GM12875 (cell line): ENCODE measurements around the gene ZBTB12.
"Not testable (repeated sequence)": the region's sequence is repeated elsewhere in the genome, so short reads cannot be mapped to it uniquely, and the experiment has no call there.

Experiments used
- H3K4me3 ChIP-seq: one replicate; pipeline ENCODE4 v1.5.1; 2011; ENCODE audit warnings: low read depth, low read length, control low read depth
- TF ChIP-seq, protein P1 (sequence below): IDR thresholded peaks from 2 replicates; pipeline ENCODE4 v1.5.1; 2011; ENCODE audit warnings: low read depth, mild to moderate bottlenecking, control low read depth, inconsistent platforms, low read length, moderate library complexity, borderline replicate concordance; ENCODE audit not compliant: insufficient read depth

ZBTB12 gene

DNA sequence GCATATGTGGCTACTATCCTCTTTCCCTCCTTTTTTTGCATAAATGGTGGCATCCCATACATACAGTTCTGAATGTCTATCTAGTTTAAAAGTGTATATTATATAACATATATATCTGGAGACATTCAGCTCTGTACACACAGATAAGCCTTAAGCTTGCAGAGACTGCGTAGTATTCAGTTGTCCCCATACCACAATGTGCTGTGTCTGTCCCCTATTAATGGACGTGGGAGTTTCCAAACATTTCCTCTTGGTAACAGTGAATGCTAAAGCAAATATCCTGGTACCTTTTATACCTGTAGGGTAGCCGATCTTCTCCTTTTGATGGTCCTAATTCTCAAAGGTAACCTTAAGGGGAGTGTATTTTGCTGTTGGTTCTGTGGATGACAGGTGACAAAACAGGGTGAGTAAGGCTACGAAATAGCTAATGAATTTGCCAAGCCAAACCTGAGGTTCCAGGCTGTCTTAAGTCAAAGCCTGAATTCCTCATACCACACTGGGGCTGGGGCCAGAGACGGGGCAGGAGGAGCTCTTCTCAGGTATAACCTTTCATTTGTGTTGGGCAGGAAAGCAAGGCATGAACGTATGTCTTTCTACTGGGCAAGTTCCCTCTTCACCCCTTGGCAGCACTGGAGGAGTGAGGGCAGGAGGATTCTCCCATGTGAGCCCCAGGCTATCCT, 17.9 kb upstream of the ZBTB12 start:
- TF ChIP-seq, protein P1, sequence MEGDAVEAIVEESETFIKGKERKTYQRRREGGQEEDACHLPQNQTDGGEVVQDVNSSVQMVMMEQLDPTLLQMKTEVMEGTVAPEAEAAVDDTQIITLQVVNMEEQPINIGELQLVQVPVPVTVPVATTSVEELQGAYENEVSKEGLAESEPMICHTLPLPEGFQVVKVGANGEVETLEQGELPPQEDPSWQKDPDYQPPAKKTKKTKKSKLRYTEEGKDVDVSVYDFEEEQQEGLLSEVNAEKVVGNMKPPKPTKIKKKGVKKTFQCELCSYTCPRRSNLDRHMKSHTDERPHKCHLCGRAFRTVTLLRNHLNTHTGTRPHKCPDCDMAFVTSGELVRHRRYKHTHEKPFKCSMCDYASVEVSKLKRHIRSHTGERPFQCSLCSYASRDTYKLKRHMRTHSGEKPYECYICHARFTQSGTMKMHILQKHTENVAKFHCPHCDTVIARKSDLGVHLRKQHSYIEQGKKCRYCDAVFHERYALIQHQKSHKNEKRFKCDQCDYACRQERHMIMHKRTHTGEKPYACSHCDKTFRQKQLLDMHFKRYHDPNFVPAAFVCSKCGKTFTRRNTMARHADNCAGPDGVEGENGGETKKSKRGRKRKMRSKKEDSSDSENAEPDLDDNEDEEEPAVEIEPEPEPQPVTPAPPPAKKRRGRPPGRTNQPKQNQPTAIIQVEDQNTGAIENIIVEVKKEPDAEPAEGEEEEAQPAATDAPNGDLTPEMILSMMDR = no peak
- H3K4me3 ChIP-seq = no peak overlapping the region

DNA sequence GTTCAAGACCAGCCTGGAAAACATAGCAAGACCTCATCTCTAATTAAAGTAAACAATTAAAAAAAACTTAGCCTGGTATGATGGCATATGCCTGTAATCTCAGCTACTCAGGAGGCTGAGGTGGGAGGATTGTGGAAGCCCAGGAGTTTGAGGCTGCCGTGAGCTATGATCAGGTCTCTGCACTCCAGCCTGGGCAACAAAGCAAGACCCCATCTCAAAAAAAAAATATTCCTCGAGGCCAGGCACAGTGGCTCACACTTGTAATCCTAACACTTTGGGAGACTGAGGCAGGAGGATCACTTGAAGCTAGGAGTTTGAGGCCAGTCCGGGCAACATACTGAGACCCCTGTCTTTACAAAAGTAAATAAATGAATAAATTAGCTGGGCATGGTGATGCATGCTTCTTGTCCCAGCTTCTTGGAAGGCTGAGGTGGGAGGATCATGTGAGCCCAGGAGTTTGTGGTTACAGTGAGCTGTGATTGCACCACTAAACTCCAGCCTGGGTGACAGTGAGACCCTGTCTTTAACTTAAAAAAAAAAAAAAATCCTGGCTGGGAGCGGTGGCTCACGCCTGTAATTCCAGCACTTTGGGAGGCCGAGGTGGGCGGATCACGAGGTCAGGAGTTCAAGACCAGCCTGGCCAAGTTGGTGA, 16.3 kb upstream of the ZBTB12 start:
- no peak overlapping the region for H3K4me3 ChIP-seq
- TF ChIP-seq, protein P1 = no peak

DNA sequence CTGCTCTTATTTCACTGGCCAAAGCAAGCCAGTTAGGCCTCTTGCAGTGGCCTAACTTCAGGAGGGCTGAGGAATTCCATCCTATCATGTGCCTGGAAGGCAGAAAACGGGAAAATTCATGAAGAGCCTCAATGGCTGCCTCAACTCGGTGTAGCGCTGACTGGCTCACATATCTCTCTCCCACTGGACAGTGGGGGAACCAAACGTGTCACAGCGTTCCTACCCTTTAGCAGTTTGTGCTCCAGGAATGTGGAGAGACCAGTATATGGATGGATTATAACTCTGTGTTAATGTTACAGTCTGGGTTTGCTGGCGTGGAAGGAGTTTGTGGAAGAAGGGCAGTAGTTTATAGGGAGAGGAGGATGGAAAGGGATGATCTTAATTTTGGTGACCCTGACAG, 13.9 kb upstream of the ZBTB12 start:
- TF ChIP-seq, protein P1 = no peak
- H3K4me3 ChIP-seq = no peak overlapping the region

DNA sequence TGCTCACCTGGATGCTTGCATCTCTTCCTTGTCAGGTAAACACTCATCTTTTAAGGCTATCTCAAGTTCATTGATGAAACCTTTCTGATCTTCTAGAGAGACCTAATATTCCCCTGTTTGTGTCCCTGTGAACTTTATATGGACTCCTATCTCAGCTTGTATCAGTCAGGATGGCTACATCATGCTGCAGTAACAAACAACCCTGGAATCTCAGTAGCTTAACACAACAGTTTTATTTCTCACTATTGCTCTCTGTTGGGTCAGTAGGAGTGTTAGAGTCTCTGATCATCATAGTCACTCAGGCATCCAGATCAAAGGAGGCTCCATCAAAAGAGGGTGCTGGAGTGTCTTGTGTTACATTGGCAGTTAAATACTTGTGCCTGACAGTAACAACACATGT, 13.5 kb upstream of the ZBTB12 start:
- TF ChIP-seq, protein P1 = no peak
- H3K4me3 ChIP-seq = no peak overlapping the region

DNA sequence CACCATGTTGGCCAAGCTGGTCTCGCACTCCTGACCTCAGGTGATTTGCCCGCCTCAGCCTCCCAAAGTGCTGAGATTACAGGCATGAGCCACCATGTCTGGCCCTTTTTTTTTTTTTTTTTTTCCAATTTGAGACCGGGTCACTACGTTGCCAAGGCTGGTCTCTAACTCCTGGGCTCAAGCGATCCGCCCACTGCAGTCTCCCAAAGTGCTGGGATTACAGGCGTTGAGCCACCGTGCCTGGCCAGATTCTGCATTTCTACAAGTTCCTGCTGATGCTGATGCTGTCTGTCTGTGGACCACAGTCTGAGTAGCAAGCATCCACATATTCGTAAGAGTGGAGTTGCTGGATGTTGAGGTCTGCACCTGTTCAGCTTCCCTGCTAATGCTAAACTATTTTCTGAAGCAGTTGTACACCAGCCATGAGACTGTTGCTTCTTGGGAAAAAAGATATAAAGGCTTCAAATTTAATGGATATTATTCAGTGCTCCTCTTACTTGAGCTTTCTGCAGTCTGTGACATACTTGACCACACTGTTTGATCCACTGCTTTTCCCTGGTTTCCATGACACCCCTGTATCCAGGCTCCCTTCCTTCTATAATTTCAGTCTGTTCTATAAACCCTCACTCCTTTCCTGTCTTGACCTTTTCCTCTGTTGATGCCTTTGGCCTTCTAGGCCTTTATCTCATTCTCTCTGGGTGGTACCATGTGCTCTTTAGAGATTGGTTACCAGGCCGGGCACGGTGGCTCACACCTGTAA, 10.1 kb upstream of the ZBTB12 start:
- H3K4me3 ChIP-seq = no peak overlapping the region
- TF ChIP-seq, protein P1 = no peak

DNA sequence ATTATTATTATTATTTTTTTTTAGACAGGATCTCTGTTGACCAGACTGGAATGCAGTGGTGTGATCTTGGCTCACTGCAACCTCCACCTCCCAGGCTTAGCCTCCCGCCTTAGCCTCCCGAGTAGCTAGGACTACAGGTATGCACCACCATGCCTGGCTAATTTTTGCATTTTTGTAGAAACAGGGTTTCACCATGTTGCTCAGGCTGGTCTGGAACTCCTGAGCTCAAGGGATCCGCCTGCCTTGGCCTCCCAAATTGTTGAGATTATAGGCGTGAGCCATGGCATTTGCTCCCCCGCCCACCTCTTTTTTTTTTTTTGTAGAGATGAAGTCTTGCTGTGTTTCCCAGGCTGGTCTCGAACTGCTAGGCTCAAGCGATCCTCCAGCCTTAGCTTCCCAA, 7.4 kb upstream of the ZBTB12 start:
- not testable (repeated sequence) for H3K4me3 ChIP-seq

DNA sequence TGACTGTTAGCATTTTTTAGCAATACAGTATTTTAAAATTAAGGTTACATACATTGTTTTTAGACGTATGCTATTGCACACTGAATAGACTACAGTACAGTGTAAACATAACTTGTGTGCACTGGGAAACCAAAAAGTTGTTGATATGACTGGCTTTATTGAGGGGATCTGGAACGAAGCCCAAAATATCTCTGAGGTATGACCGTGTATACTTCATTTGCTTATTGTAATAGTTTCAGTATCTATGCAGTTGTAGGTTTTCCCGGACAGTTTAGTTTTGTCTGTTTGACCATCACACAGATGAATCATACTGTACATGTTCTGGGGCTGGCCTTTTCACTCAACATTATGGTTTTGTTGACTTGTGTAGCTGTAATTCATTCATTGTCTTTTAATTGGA, 6.9 kb upstream of the ZBTB12 start:
- TF ChIP-seq, protein P1 = no peak
- no peak overlapping the region for H3K4me3 ChIP-seq

DNA sequence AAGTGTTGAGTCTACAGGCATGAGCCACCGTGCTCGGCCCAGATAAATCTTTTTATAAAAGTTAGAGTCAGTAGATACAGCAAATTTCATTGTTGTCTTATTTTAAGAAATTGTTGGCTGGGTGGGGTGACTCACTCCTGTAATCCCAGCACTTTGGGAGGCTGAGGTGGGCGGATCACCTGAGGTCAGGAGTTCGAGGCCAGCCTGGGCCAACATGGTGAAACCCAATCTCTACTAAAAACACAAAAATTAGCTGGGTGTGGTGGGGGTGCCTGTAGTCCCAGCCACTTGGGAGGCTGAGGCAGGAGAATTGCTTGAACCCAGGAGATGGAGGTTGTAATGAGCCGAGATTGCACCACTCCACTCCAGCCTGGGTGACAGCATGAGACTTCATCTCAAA, 6.4 kb upstream of the ZBTB12 start:
- H3K4me3 ChIP-seq = not testable (repeated sequence)
